Metanephros (tissue), 1 donor: ENCODE results near the gene GCG. TPM values are rescaled to one million over a fixed set of nuclear protein-coding genes. Genes with fewer than 3 reads are reported as not detected.

ENCODE experiments used
- total RNA-seq: library from RNA; depleted of rRNA; stranded (reverse); fragments of >200 nt; gene quantifications from one replicate; pipeline ENCODE4 v1.2.3, GENCODE V29; 2014

The GCG gene
- not detected for total RNA-seq

GRCh38 chr2:162152147-162152546 lies at the start of gene GCG:
Gene GCG (minus strand): TSS chr2:162152247. CDS start chr2:162149178, 3,069 bp downstream.

Other genes with a start within 250 kb of the GCG start
- gene DPP4, start 78.0 kb downstream of the GCG start, total RNA-seq = 85.9 TPM
- gene FAP, start 91.2 kb upstream of the GCG start, total RNA-seq = 17.2 TPM
- 7.6 TPM for gene IFIH1, start 166.4 kb upstream of the GCG start, total RNA-seq
- 40.6 TPM for gene GCA, start 191.9 kb upstream of the GCG start, total RNA-seq